ENCODE measurements around the gene STPG3. TPM values are rescaled to one million over a fixed set of nuclear protein-coding genes. Genes with fewer than 3 reads are reported as not detected.

Gene STPG3
- total and polyA plus RNA-seq, 2 of the 8 experiments (the other 6 are each of a cell fraction or from before 2014, with no cell fraction given): not detected

DNA sequence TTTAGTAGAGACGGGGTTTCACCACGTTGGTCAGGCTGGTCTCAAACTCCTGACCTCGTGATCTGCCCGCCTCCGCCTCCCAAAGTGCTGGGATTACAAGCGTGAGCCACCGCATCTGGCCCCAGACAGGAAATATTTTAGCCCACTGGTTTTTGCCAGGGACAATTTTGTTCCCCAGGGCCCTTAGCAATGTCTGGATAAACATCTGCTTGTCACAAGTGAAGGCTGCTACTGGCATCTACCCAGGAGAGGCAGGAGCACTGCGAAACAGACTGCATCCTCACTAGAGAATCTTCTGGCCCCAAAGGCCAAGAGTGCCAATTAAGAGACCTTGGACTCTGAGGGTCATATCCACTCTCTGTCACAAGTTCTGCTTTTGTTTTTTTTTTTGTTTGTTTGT, 48.1 kb upstream of the STPG3 start:
- DNase-seq (ENCODE audit: low read depth in 1 of 2, low spot score in 2 of 2): no peak
- CTCF ChIA-PET (ENCODE audit: partially characterized antibody): interaction anchor here (0.7 to 4.9 kb wide), 8 partner anchors 10 to 76 kb away, joined by 3 to 23 read pairs (median 4); partner anchors contain the start of genes ANAPC2, RNF224 and SSNA1
- Histone ChIP-seq H2AFZ (ENCODE audit: low read length) (no peak overlapping the region), H3K14ac (ENCODE audit: insufficient read length) (no peak overlapping the region), H3K56ac (replicated peaks; ENCODE audit: insufficient read length, low read depth, low read length) (no peak overlapping the region), H3K36me3 (ENCODE audit: control insufficient read depth in 2 of 4, insufficient read depth in 4 of 4, low read length in 3 of 4) (no peaks in the 10 kb centered on the region), H3K4me1 (replicated peaks in 1 of 4; ENCODE audit: control insufficient read depth in 3 of 4, insufficient read depth in 4 of 4, low read length in 3 of 4) (peaks cover 14 to 33% (median 21%) of the 10 kb centered on the region in 4 experiments), H3K27me3 (replicated peaks in 1 of 4; ENCODE audit: control insufficient read depth in 3 of 4, extremely low read depth in 1 of 4, insufficient read depth in 3 of 4, low read length in 3 of 4) (no peaks in the 10 kb centered on the region), H4K5ac (ENCODE audit: insufficient read length, low read depth, low read length) (no peak overlapping the region), H4K20me1 (replicated peaks in 1 of 2; ENCODE audit: control insufficient read depth in 1 of 2, insufficient read depth in 2 of 2, low read length in 2 of 2) (peaks cover 0 to 23% of the 10 kb centered on the region in 2 experiments), H2BK5ac (ENCODE audit: low read depth, low read length) (no peak overlapping the region), H2AK5ac (ENCODE audit: low read depth, low read length) (no peak overlapping the region), H3K18ac (ENCODE audit: extremely low read depth, low read length) (no peak overlapping the region), H2BK15ac (ENCODE audit: low read length) (no peak overlapping the region), H3K27ac (ENCODE audit: low read depth, low read length) (no peak overlapping the region), H3K4me3 (ENCODE audit: extremely low read depth in 1 of 4, insufficient read depth in 2 of 4, low read depth in 3 of 4, low read length in 4 of 4) (no peak overlapping the region), H2BK120ac (replicated peaks; ENCODE audit: low read depth, low read length) (no peak overlapping the region), H4K91ac (replicated peaks; ENCODE audit: insufficient read length, low read length) (no peak overlapping the region), H3K23me2 (ENCODE audit: low read depth, low read length) (peaks cover 18% of the 10 kb centered on the region), H3K9me3 (ENCODE audit: insufficient read depth in 2 of 2, low read depth in 1 of 2, low read length in 1 of 2) (no peaks in the 10 kb centered on the region), H3K79me1 (ENCODE audit: low read depth, low read length) (peaks cover 29% of the 10 kb centered on the region), H3K9ac (replicated peaks in 1 of 4; ENCODE audit: extremely low read depth in 1 of 4, low read depth in 3 of 4, low read length in 3 of 4) (no peak overlapping the region), H3K4me2 (ENCODE audit: insufficient read depth in 1 of 2, low read depth in 2 of 2, low read length in 2 of 2) (no peak overlapping the region; a peak in 1 of 4 replicates), H3K4ac (replicated peaks; ENCODE audit: insufficient read length, low read depth, low read length) (no peak overlapping the region), H2BK12ac (ENCODE audit: low read depth, low read length) (no peak overlapping the region), H3K23ac (ENCODE audit: insufficient read length) (no peak overlapping the region), H4K8ac (ENCODE audit: extremely low read depth, insufficient read depth, low read length) (no peak overlapping the region), H3K79me2 (ENCODE audit: control insufficient read depth in 1 of 2, insufficient read depth in 2 of 2, low read length in 2 of 2) (peaks cover 0 to 57% of the 10 kb centered on the region in 2 experiments; a peak in 3 of 4 replicates), H2BK20ac (ENCODE audit: low read length) (no peak overlapping the region)
- 89% methylated on average over 8 of the region's 8 CpGs; no CpG with 5 or more reads in 1 of the 2 experiments for WGBS, 2 experiments (ENCODE audit: extremely low coverage in 1 of 2, insufficient coverage in 1 of 2, insufficient read length in 1 of 2, insufficient replicate concordance in 2 of 2, low coverage in 1 of 2, low lambda C conversion rate in 2 of 2, missing lambda C conversion rate in 1 of 2)
- TF ChIP-seq CBX5 (IDR thresholded peaks at IDR 0.05; ENCODE audit: low read depth, low read length): no peak
- TF ChIP-seq TAF7 (optimal IDR thresholded peaks at IDR 0.05; ENCODE audit: borderline replicate concordance, low read depth, low read length): no peak
- TF ChIP-seq SAP30 (IDR thresholded peaks at IDR 0.05; ENCODE audit: insufficient read depth, insufficient replicate concordance, low read length): no peak
- no peak for TF ChIP-seq CEBPB (IDR thresholded peaks at IDR 0.05; ENCODE audit: low read depth, low read length)
- TF ChIP-seq SP1 (IDR thresholded peaks at IDR 0.05; ENCODE audit: low read depth, low read length): no peak
- no peak for TF ChIP-seq CBX8 (IDR thresholded peaks at IDR 0.05; ENCODE audit: borderline replicate concordance, low read depth, low read length)
- TF ChIP-seq SUZ12 (IDR thresholded peaks at IDR 0.05; ENCODE audit: low read length): no peak
- TF ChIP-seq CHD2 (IDR thresholded peaks at IDR 0.05; ENCODE audit: low read length): no peak
- POLR2A ChIA-PET (ENCODE audit: partially characterized antibody): interaction anchor here (0.7 to 69.9 kb wide), 7 partner anchors 11 to 347 kb away, joined by 3 to 1462 read pairs (median 29); partner anchors contain the start of genes ANAPC2, CYSRT1, NELFB and RNF208
- FAIRE-seq: no peak

All from H1 (cell line).